Neural crest cell (in vitro differentiated cells): ENCODE results near the gene ATP5PB. TPM values are rescaled to one million over a fixed set of nuclear protein-coding genes. Genes with fewer than 3 reads are reported as not detected.

ENCODE experiments used
- DNase-seq: peaks from one replicate; pipeline ENCODE4 v3.0.0; 2021; ENCODE audit warnings: low read depth, mixed read lengths, low spot score
- H3K27ac Mint-ChIP-seq: one replicate; pipeline ENCODE4 v1.8.0; 2021; ENCODE audit warnings: mild to moderate bottlenecking, mixed read lengths; ENCODE audit not compliant: unreplicated experiment
- H3K27me3 Mint-ChIP-seq: 2 replicates; pipeline ENCODE4 v1.8.0; 2021; ENCODE audit warnings: low read depth, mild to moderate bottlenecking, mixed read lengths
- H3K36me3 Mint-ChIP-seq: 2 replicates; pipeline ENCODE4 v1.8.0; 2021; ENCODE audit warnings: low read depth, mild to moderate bottlenecking, mixed read lengths
- H3K4me1 Mint-ChIP-seq: 2 replicates; pipeline ENCODE4 v1.8.0; 2021; ENCODE audit warnings: mixed read lengths
- H3K4me3 Mint-ChIP-seq: one replicate; pipeline ENCODE4 v1.8.0; 2021; ENCODE audit warnings: mild to moderate bottlenecking, mixed read lengths
- H3K9me3 Mint-ChIP-seq: 2 replicates; pipeline ENCODE4 v1.8.0; 2021; ENCODE audit warnings: mixed read lengths
- total RNA-seq: library from RNA; stranded (reverse); gene quantifications from 2 replicates; pipeline ENCODE4 v1.2.1, GENCODE V29; 2021
- TF ChIP-seq, protein P1 (sequence below): fragments of 200-600 bp; sonication (generic); conservative IDR thresholded peaks from 2 replicates; pipeline ENCODE4 v1.5.0; 2021; ENCODE audit warnings: antibody characterized with exemption, mild to moderate bottlenecking

Gene ATP5PB
- total RNA-seq, 1 donor from 2014 or later: 240 TPM

DNA sequence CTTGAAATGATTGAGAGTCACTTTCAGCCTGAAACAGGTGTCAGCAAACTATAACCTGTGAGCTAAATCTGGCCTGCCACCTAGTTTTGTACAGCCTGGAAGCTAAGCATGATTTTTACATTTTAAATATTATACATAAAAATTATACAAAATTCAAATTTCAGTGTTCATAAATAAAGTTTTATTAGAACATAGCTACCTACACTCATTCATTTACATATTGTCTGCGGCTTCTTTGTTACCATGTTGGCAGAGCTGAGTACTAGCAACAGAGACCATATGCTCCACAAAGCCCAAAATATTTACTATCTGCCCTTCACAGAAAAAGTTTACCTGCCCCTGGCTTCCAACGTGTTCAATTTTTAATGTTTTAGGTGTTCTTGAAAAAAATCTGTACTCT is 16.5 kb downstream of the ATP5PB start:
- TF ChIP-seq, protein P1, sequence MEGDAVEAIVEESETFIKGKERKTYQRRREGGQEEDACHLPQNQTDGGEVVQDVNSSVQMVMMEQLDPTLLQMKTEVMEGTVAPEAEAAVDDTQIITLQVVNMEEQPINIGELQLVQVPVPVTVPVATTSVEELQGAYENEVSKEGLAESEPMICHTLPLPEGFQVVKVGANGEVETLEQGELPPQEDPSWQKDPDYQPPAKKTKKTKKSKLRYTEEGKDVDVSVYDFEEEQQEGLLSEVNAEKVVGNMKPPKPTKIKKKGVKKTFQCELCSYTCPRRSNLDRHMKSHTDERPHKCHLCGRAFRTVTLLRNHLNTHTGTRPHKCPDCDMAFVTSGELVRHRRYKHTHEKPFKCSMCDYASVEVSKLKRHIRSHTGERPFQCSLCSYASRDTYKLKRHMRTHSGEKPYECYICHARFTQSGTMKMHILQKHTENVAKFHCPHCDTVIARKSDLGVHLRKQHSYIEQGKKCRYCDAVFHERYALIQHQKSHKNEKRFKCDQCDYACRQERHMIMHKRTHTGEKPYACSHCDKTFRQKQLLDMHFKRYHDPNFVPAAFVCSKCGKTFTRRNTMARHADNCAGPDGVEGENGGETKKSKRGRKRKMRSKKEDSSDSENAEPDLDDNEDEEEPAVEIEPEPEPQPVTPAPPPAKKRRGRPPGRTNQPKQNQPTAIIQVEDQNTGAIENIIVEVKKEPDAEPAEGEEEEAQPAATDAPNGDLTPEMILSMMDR: no peak
- H3K27ac Mint-ChIP-seq: no peak overlapping the region
- no peaks in the 10 kb centered on the region for H3K27me3 Mint-ChIP-seq
- no peak for DNase-seq
- peaks cover 8% of the 10 kb centered on the region for H3K36me3 Mint-ChIP-seq
- H3K9me3 Mint-ChIP-seq: no peaks in the 10 kb centered on the region
- no peaks in the 10 kb centered on the region for H3K4me1 Mint-ChIP-seq
- H3K4me3 Mint-ChIP-seq: no peak overlapping the region

DNA sequence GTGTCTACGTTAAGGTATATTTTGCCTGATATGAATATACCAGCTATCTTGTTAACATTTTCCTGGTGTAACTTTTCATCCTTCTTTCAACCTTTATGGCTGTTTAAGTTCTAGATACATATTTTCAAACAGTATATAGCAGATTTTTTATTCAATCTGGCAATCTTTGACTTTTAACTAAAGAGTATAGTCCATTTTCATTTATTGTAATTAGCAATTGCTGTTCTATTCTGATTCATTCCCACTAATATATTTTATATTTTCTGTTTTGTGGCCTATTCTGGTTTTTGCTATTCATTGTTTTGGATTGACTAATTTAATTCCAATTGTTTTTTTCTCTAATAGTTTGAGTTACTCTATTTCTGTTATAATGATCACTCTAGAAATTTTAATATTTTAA is 17.2 kb downstream of the ATP5PB start:
- H3K27ac Mint-ChIP-seq: no peak overlapping the region
- peaks cover 8% of the 10 kb centered on the region for H3K36me3 Mint-ChIP-seq
- TF ChIP-seq, protein P1: no peak
- H3K27me3 Mint-ChIP-seq: no peaks in the 10 kb centered on the region
- H3K4me3 Mint-ChIP-seq: no peak overlapping the region
- H3K4me1 Mint-ChIP-seq: no peaks in the 10 kb centered on the region
- no peak for DNase-seq
- no peaks in the 10 kb centered on the region for H3K9me3 Mint-ChIP-seq

DNA sequence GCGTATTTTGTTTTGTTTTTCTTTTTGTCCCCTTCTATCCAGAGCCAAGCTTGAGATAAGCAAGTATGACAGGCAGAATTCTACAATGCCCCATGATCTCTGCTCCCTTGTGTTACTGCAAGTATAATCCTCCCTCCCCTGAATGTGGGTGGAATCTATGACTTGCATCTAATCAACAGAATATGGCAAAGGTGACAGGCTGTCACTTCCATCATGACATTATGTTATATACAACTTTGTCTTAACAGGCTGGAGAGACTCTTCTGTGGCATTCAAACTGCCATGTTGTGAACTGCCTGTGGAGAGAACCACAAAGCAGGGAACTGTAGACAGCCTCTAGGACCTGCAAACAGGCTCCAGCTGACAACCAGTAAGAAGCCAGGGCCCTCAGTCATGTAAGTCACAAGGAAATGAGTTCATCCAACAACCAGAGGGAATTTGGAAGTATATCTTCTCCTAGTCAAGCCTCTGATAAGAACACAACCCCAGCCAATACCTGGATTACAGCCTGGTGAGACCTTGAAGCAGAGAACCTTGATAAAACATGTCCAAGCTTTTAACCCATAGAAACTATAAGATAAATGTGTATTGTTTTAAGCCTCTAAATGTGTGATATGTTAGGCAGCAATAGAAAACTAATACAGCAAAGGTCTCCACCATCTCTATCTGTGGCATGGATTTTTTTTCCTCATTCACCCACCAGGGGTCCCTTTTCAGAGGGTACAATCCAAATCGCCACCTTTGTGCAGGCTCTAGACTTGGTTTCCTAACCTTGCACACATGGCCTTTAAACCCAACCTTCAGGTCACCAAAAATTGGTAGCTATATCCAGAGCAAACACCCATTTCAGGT is 18.8 kb downstream of the ATP5PB start:
- DNase-seq: no peak
- H3K27me3 Mint-ChIP-seq: no peaks in the 10 kb centered on the region
- H3K27ac Mint-ChIP-seq: no peak overlapping the region
- TF ChIP-seq, protein P1: peak; percentile 15
- H3K4me3 Mint-ChIP-seq: no peak overlapping the region
- H3K9me3 Mint-ChIP-seq: no peaks in the 10 kb centered on the region
- no peaks in the 10 kb centered on the region for H3K4me1 Mint-ChIP-seq
- peaks cover 4% of the 10 kb centered on the region for H3K36me3 Mint-ChIP-seq

DNA sequence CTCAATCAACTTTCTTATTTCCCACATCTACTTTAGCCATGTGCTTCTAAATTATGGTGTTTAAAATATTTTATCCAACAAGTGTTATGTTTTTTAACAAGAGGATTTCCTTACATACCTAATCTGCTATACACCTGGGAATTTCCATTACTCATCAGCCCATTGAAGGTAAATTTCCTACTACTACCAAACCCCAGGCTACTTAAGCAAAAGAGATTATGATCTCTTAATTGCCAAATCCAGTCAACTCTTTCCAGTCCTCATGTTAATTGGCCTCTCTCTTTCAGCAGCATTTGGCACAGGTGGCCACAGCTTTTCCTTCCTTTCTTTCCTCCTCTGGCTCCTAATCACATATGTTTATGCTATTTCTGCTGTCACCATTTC is 19.4 kb downstream of the ATP5PB start:
- DNase-seq: no peak
- H3K27ac Mint-ChIP-seq: no peak overlapping the region
- no peak overlapping the region for H3K4me3 Mint-ChIP-seq
- no peaks in the 10 kb centered on the region for H3K4me1 Mint-ChIP-seq
- no peaks in the 10 kb centered on the region for H3K9me3 Mint-ChIP-seq
- peaks cover 2% of the 10 kb centered on the region for H3K36me3 Mint-ChIP-seq
- TF ChIP-seq, protein P1: no peak
- no peaks in the 10 kb centered on the region for H3K27me3 Mint-ChIP-seq

DNA sequence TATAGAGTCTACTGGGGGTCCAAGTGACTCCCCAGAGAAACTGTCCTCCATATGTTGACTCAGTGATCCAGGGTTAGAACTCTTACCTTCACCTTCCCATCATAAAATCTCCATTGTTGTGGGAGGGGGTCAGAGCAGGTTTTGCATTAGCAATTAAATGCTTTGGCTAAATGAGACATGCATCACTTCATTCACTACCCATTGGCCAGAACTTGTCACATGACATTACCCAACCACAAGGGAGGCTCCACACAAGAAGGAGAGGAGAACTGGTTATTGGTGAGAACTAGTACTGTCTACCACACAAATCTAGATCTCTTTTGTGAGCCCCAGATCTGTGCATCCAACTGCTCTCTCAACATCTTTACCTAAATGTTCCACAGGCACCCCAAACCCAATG is 20.3 kb downstream of the ATP5PB start:
- TF ChIP-seq, protein P1: no peak
- Mint-ChIP-seq H3K4me3 (no peak overlapping the region), H3K27ac (no peak overlapping the region), H3K4me1 (no peaks in the 10 kb centered on the region), H3K27me3 (no peaks in the 10 kb centered on the region), H3K36me3 (peaks cover 2% of the 10 kb centered on the region), H3K9me3 (no peaks in the 10 kb centered on the region)
- no peak for DNase-seq
